K562 (cell line): ENCODE results near the gene AGO3. TPM values are rescaled to one million over a fixed set of nuclear protein-coding genes. Genes with fewer than 3 reads are reported as not detected.

Experiments used
- ATAC-seq: fragments of 200-7000 bp; cut with Tn5 transposase; 3 replicates; pipeline ENCODE4 v1.9.1; 2020; ENCODE audit warnings: moderate library complexity
- BruUV-seq: library from RNA; stranded (reverse); fragments of 400-500 nt; replicated peaks from 2 replicates; lab custom pipeline; 2021; lab: Mats Ljungman, UMichigan
- CTCF ChIA-PET: fragments of 300-600 bp; formaldehyde crosslinking; extraction: SDS; loops from one replicate; lab custom pipeline; 2021; ENCODE audit warnings: low intra/inter-chr PET ratio; lab: Yijun Ruan, JAX
- POLR2A ChIA-PET: fragments of 300-600, 350-650 bp; sonication (Branson Sonifier 250); formaldehyde crosslinking; extraction: SDS; loops from one replicate; lab custom pipeline; 2021; ENCODE audit warnings: antibody characterized with exemption, inconsistent platforms; lab: Yijun Ruan, JAX
- DNase-seq, 4 experiments: peaks; one replicate each; pipeline versions ENCODE4 v3.0.0 to v3.0.0-alpha.2; 2011 to 2018; ENCODE audit warnings: low spot score in 3 of 4, mixed read lengths in 3 of 4; ENCODE audit errors: extremely low read depth in 1 of 4
- FAIRE-seq: peaks from 2 replicates; lab custom pipeline; 2011; peaks lifted over from hg19 to GRCh38; lab: Jason Lieb, UNC
- H2AFZ ChIP-seq: 2 replicates; pipeline ENCODE4 v1.6.0; 2011; ENCODE audit warnings: low read depth, low read length, control low read depth, inconsistent platforms
- H3K27ac ChIP-seq: fragments of 200-600 bp; 3 replicates; pipeline ENCODE4 v1.8.0; 2011; ENCODE audit warnings: low read depth, mild to moderate bottlenecking, control low read depth, inconsistent platforms, low read length, moderate library complexity, mixed read lengths; ENCODE audit errors: extremely low read depth
- H3K27me3 ChIP-seq, 2 experiments: fragments of 300-600 bp in 1 of 2; 2 replicates in 1 of 2; 3 replicates in 1 of 2; pipeline versions ENCODE4 v1.6.0 to v1.8.0; 2011; ENCODE audit warnings: inconsistent platforms in 2 of 2, low read length in 2 of 2, mild to moderate bottlenecking in 1 of 2, mixed read lengths in 1 of 2, moderate library complexity in 1 of 2; ENCODE audit not compliant: control insufficient read depth in 2 of 2, insufficient read depth in 2 of 2
- H3K36me3 ChIP-seq: fragments of 300-600 bp; 3 replicates; pipeline ENCODE4 v1.8.0; 2011; ENCODE audit warnings: mild to moderate bottlenecking, low read length, inconsistent platforms; ENCODE audit not compliant: control insufficient read depth, insufficient read depth
- H3K4me1 ChIP-seq, 2 experiments: fragments of 200-600 bp in 1 of 2; replicated peaks in 1 of 2; 2 replicates in 1 of 2; 3 replicates in 1 of 2; pipeline versions ENCODE4 v1.5.1 to v1.8.0; 2011; ENCODE audit warnings: inconsistent platforms in 2 of 2, low read length in 2 of 2, mild to moderate bottlenecking in 1 of 2, mixed read lengths in 1 of 2, moderate library complexity in 1 of 2; ENCODE audit not compliant: control insufficient read depth in 2 of 2, insufficient read depth in 2 of 2
- H3K4me2 ChIP-seq: 2 replicates; pipeline ENCODE4 v1.6.1; 2011; ENCODE audit warnings: low read length, control low read depth, inconsistent platforms, mixed read lengths; ENCODE audit not compliant: insufficient read depth
- H3K4me3 ChIP-seq: fragments of 200-600 bp; sonication (generic), shearing (Covaris generic); 2 replicates; pipeline ENCODE4 v1.5.1; 2016; ENCODE audit warnings: control low read depth, inconsistent platforms
- H3K79me2 ChIP-seq: fragments of 200-600 bp; 3 replicates; pipeline ENCODE4 v1.8.0; 2011; ENCODE audit warnings: low read length, inconsistent platforms; ENCODE audit not compliant: control insufficient read depth, insufficient read depth
- H3K9ac ChIP-seq, 2 experiments: 2 replicates each; pipeline versions ENCODE4 v1.6.0 to v1.6.1; 2011; ENCODE audit warnings: low read depth in 2 of 2, low read length in 2 of 2, control low read depth in 1 of 2, inconsistent platforms in 1 of 2, mild to moderate bottlenecking in 1 of 2, mixed read lengths in 1 of 2; ENCODE audit not compliant: insufficient read depth in 1 of 2
- H3K9me1 ChIP-seq: one replicate; pipeline ENCODE4 v1.6.0; 2011; ENCODE audit warnings: inconsistent platforms, mild to moderate bottlenecking, low read length, moderate library complexity; ENCODE audit not compliant: control insufficient read depth, insufficient read depth
- H3K9me3 ChIP-seq: replicated peaks from 2 replicates; pipeline ENCODE4 v1.5.1; 2011; ENCODE audit warnings: low read depth, low read length, inconsistent platforms; ENCODE audit not compliant: control insufficient read depth, insufficient read depth
- H4K20me1 ChIP-seq: replicated peaks from 2 replicates; pipeline ENCODE4 v1.6.1; 2011; ENCODE audit warnings: low read length, inconsistent platforms, mixed read lengths; ENCODE audit not compliant: control insufficient read depth, insufficient read depth
- BCOR ChIP-seq: fragments of 450-650 bp; IDR thresholded peaks from 2 replicates; pipeline ENCODE4 v1.6.1; 2016
- COPS2 ChIP-seq: fragments of 450-650 bp; conservative IDR thresholded peaks from 2 replicates; pipeline ENCODE4 v1.6.1; 2016; ENCODE audit warnings: mild to moderate bottlenecking, moderate library complexity
- CREB3L1 ChIP-seq: fragments of 450-650 bp; IDR thresholded peaks from 2 replicates; pipeline ENCODE4 v1.6.1; 2014; ENCODE audit warnings: low read depth, mild to moderate bottlenecking, moderate library complexity, borderline replicate concordance
- ETV6 ChIP-seq, 3 experiments: fragments of 150-350 bp in 1 of 3; sonication (generic) in 1 of 3; formaldehyde crosslinking in 1 of 3; IDR thresholded peaks; 2 replicates each; pipeline versions ENCODE4 v1.6.1 to v1.8.0; 2014 to 2022; ENCODE audit warnings: borderline replicate concordance in 2 of 3, low read depth in 2 of 3, antibody characterized with exemption in 1 of 3, low read length in 1 of 3, mild to moderate bottlenecking in 1 of 3, missing genetic modification reagents in 1 of 3
- NUFIP1 ChIP-seq: fragments of 450-650 bp; IDR thresholded peaks from 2 replicates; pipeline ENCODE4 v1.6.1; 2018; ENCODE audit not compliant: partially characterized antibody
- PHB2 ChIP-seq: fragments of 450-650 bp; IDR thresholded peaks from 2 replicates; pipeline ENCODE4 v1.6.1; 2017; ENCODE audit warnings: low read depth
- RNF219 ChIP-seq: fragments of 250-450 bp; sonication (Bioruptor Pico); IDR thresholded peaks from 2 replicates; pipeline ENCODE4 v1.5.0; 2022; ENCODE audit warnings: mild to moderate bottlenecking
- ZNF639 ChIP-seq, 2 experiments: fragments of 200-800 bp in 1 of 2; sonication (Bioruptor generic) in 1 of 2; sonication (generic) in 1 of 2; formaldehyde crosslinking in 1 of 2; IDR thresholded peaks in 1 of 2; conservative IDR thresholded peaks in 1 of 2; 2 replicates each; pipeline versions ENCODE4 v1.5.0 to v1.6.1; 2016 to 2020; ENCODE audit warnings: missing compliant biosample characterization in 1 of 2, missing genetic modification characterization in 1 of 2, missing genetic modification reagents in 1 of 2
- WGBS: fragments of 100-300 bp; shearing (Covaris generic); methylation state at CpG from one replicate; pipeline ENCODE4 v1.1.6; 2016; ENCODE audit warnings: low coverage, mixed read lengths; ENCODE audit not compliant: insufficient coverage; ENCODE audit errors: missing lambda C conversion rate; 5-methylcytosine and 5-hydroxymethylcytosine counted together
- in situ Hi-C: fragments of 300-500 bp; cut with MboI; formaldehyde crosslinking; loops from 4 replicates; pipeline ENCODE4 v1.15.0; 2018; ENCODE audit warnings: inconsistent platforms, mixed read lengths
- intact Hi-C: fragments of 100-400 bp; cut with micrococcal nuclease; formaldehyde crosslinking; loops from 2 replicates; pipeline ENCODE4 v1.14.2; 2022
- polyA plus RNA-seq, 8 experiments: library from polyadenylated mRNA; depleted of rRNA in 4 of 8; stranded (reverse) in 5 of 8; unstranded in 3 of 8; fragments of >200 nt; fragmentation: Nextera tagmentation in 2 of 8; fragmentation: Illumina TruSeq in 1 of 8; extraction: Ambion mirVana in 2 of 8; extraction: Trizol in 1 of 8; gene quantifications; 2 replicates each; pipeline versions ENCODE4 v1.2.1 to v1.2.3, GENCODE V29; 2011 to 2014; ENCODE audit warnings: inconsistent platforms in 1 of 8, missing spikeins in 1 of 8
- total RNA-seq, 7 experiments: library from RNA; depleted of rRNA in 6 of 7; stranded (reverse); fragments of >200 nt in 6 of 7; fragmentation: Illumina TruSeq in 2 of 7; extraction: Trizol in 2 of 7; gene quantifications; 2 replicates each; pipeline versions ENCODE4 v1.2.1 to v1.2.3, GENCODE V29; 2011 to 2021; ENCODE audit warnings: low replicate concordance in 1 of 7

Gene AGO3
- total and polyA plus RNA-seq, 9 of the 15 experiments (the other 6 are each of a cell fraction or from before 2014, with no cell fraction given) = 4.5 to 41.5 (median 22.7) TPM

- ChIA-PET CTCF (no interaction called here), POLR2A (interaction anchor here (0.6 to 1.1 kb wide), 2 partner anchors 8 to 13 kb away, joined by 3 to 4 read pairs; no protein-coding TSS in a partner anchor)
- Histone ChIP-seq H4K20me1 (no peaks in the 10 kb centered on the region), H3K79me2 (peaks cover 2% of the 10 kb centered on the region; the same call in 1 of the 3 replicates), H3K36me3 (peaks cover 68% of the 10 kb centered on the region), H3K4me2 (no peak overlapping the region), H3K9ac (no peak overlapping the region), H3K9me3 (no peaks in the 10 kb centered on the region), H3K27me3 (no peaks in the 10 kb centered on the region), H3K4me3 (no peak overlapping the region), H3K9me1 (no peaks in the 10 kb centered on the region), H3K27ac (no peak overlapping the region), H2AFZ (no peak overlapping the region), H3K4me1 (no peaks in the 10 kb centered on the region)
- in situ Hi-C loops = no loop called here
- ATAC-seq (no peak), DNase-seq (no peak), FAIRE-seq (no peak)
- WGBS = 91% methylated on average over 2 of the region's 2 CpGs
- intact Hi-C loops = no loop called here
- BruUV-seq = no TSS peak
- TF ChIP-seq PHB2 (no peak), ZNF639 (CRISPR knock-in tag; conservative IDR thresholded peaks at IDR 0.05 in 1 of 2, IDR thresholded peaks at IDR 0.05 in 1 of 2) (no peak), CREB3L1 (no peak), COPS2 (no peak), RNF219 (CRISPR knock-in tag) (no peak), BCOR (no peak), NUFIP1 (no peak), ETV6 (IDR thresholded peaks at IDR 0.05; ENCODE audit: borderline replicate concordance in 1 of 2, low read depth in 2 of 2, low read length in 1 of 2) (no peak), ETV6 (CRISPR knock-in tag; IDR thresholded peaks at IDR 0.05; ENCODE audit: borderline replicate concordance) (no peak)
Measured at GRCh38 chr1:35971601-35972000, 40.7 kb downstream of the AGO3 start.
